Peyer's patch (tissue), 4 donors: ENCODE measurements around the gene STAG1.

Source experiments
- CTCF ChIP-seq, 6 experiments: fragments of 450-650 bp in 4 of 6; fragments of 200-600 bp in 2 of 6; sonication (generic) in 1 of 6; IDR thresholded peaks; one replicate each; pipeline ENCODE4 v1.5.1; 2017 to 2019; ENCODE audit warnings: antibody characterized with exemption in 6 of 6, mild to moderate bottlenecking in 3 of 6, moderate library complexity in 1 of 6
- POLR2A ChIP-seq, 2 donors: fragments of 450-650 bp; IDR thresholded peaks; one replicate each; pipeline ENCODE4 v1.5.1; 2017; ENCODE audit warnings: antibody characterized with exemption in 2 of 2, mild to moderate bottlenecking in 2 of 2, moderate library complexity in 2 of 2

- TF ChIP-seq CTCF (IDR thresholded peaks at IDR 0.05) (no peak), POLR2A (IDR thresholded peaks at IDR 0.05) (no peak)
Observed at GRCh38 chr3:136682740-136683312, 69.4 kb downstream of the STAG1 start.
